Endothelial cell of umbilical vein (primary cell): Measurements from ENCODE around the gene PRKCB. TPM values are rescaled to one million over a fixed set of nuclear protein-coding genes. Genes with fewer than 3 reads are reported as not detected.

ENCODE experiments used
- BruUV-seq: library from RNA; stranded (reverse); fragments of 400-500 nt; replicated peaks from 2 replicates; lab custom pipeline; 2021; lab: Mats Ljungman, UMichigan
- CTCF ChIA-PET: fragments of 300-600, 350-600 bp; sonication (Branson Sonifier 250); formaldehyde crosslinking; loops from one replicate; lab custom pipeline; 2021; ENCODE audit warnings: antibody characterized with exemption, inconsistent platforms; lab: Charles Lee
- POLR2A ChIA-PET: fragments of 300-600, 350-600 bp; sonication (Branson Sonifier 250); formaldehyde crosslinking; loops from one replicate; lab custom pipeline; 2021; ENCODE audit warnings: antibody characterized with exemption, inconsistent platforms; lab: Charles Lee
- DNase-seq: peaks from one replicate; pipeline ENCODE4 v3.0.0-alpha.2; 2011; ENCODE audit warnings: low read depth, low spot score
- FAIRE-seq: peaks from 2 replicates; lab custom pipeline; 2011; peaks lifted over from hg19 to GRCh38; lab: Jason Lieb, UNC
- H2AFZ ChIP-seq: 2 replicates; pipeline ENCODE4 v1.6.0; 2012; ENCODE audit warnings: low read depth, low read length, control low read depth, inconsistent platforms
- H3K27ac ChIP-seq: 2 replicates; pipeline ENCODE4 v1.5.1; 2011; ENCODE audit warnings: low read depth, mild to moderate bottlenecking, control low read depth, low read length, moderate library complexity; ENCODE audit not compliant: insufficient read depth
- H3K27me3 ChIP-seq, 2 experiments: 2 replicates each; pipeline versions ENCODE4 v1.6.0 to v1.6.1; 2011; ENCODE audit warnings: low read length in 2 of 2, mixed read lengths in 1 of 2; ENCODE audit not compliant: control insufficient read depth in 2 of 2, insufficient read depth in 2 of 2
- H3K36me3 ChIP-seq, 2 experiments: 2 replicates in 1 of 2; 3 replicates in 1 of 2; pipeline ENCODE4 v1.5.1; 2011; ENCODE audit warnings: low read length in 2 of 2, mild to moderate bottlenecking in 1 of 2, moderate library complexity in 1 of 2; ENCODE audit not compliant: control insufficient read depth in 2 of 2, insufficient read depth in 2 of 2; ENCODE audit errors: extremely low read depth in 1 of 2
- H3K4me1 ChIP-seq: 3 replicates; pipeline ENCODE4 v1.5.1; 2011; ENCODE audit warnings: mild to moderate bottlenecking, low read length; ENCODE audit not compliant: control insufficient read depth, insufficient read depth; ENCODE audit errors: extremely low read depth
- H3K4me2 ChIP-seq: 2 replicates; pipeline ENCODE4 v1.6.1; 2011; ENCODE audit warnings: low read length, control low read depth, mixed read lengths; ENCODE audit not compliant: insufficient read depth
- H3K4me3 ChIP-seq, 3 experiments: fragments of 200-600 bp in 1 of 3; sonication (generic), shearing (Covaris generic) in 1 of 3; replicated peaks in 1 of 3; 2 replicates each; pipeline ENCODE4 v1.5.1; 2011 to 2016; ENCODE audit warnings: control low read depth in 3 of 3, low read length in 3 of 3, mild to moderate bottlenecking in 2 of 3, inconsistent platforms in 1 of 3, low read depth in 1 of 3, moderate library complexity in 1 of 3; ENCODE audit not compliant: insufficient read depth in 1 of 3
- H3K79me2 ChIP-seq: 2 replicates; pipeline ENCODE4 v1.6.0; 2012; ENCODE audit warnings: low read length, inconsistent platforms; ENCODE audit not compliant: control insufficient read depth, insufficient read depth
- H3K9ac ChIP-seq: replicated peaks from 2 replicates; pipeline ENCODE3; 2011; ENCODE audit warnings: low read length, control low read depth; ENCODE audit not compliant: insufficient read depth; ENCODE audit errors: extremely low read depth
- H3K9me1 ChIP-seq: replicated peaks from 3 replicates; pipeline ENCODE4 v1.6.0; 2011; ENCODE audit warnings: mild to moderate bottlenecking, low read length; ENCODE audit not compliant: control insufficient read depth, insufficient read depth; ENCODE audit errors: extremely low read depth
- H3K9me3 ChIP-seq: replicated peaks from 2 replicates; pipeline ENCODE4 v1.5.1; 2012; ENCODE audit warnings: low read length, inconsistent platforms; ENCODE audit not compliant: control insufficient read depth, insufficient read depth
- H4K20me1 ChIP-seq: replicated peaks from 2 replicates; pipeline ENCODE3; 2011; ENCODE audit warnings: mild to moderate bottlenecking, low read length; ENCODE audit not compliant: control insufficient read depth, insufficient read depth; ENCODE audit errors: extremely low read depth
- EZH2 ChIP-seq: IDR thresholded peaks from 2 replicates; pipeline ENCODE4 v1.6.1; 2012; ENCODE audit warnings: borderline replicate concordance, low read depth, mild to moderate bottlenecking, moderate library complexity, low read length, inconsistent platforms; ENCODE audit not compliant: severe bottlenecking
- FOS ChIP-seq: IDR thresholded peaks from 2 replicates; pipeline ENCODE4 v1.6.1; 2011; ENCODE audit warnings: mild to moderate bottlenecking, low read length, moderate library complexity, borderline replicate concordance; ENCODE audit not compliant: insufficient read depth
- GATA2 ChIP-seq: IDR thresholded peaks from 2 replicates; pipeline ENCODE4 v1.7.0; 2011; ENCODE audit warnings: low read depth, mild to moderate bottlenecking, moderate library complexity, mixed read lengths, low read length; ENCODE audit not compliant: insufficient read length, insufficient read depth
- JUN ChIP-seq: IDR thresholded peaks from 2 replicates; pipeline ENCODE4 v1.6.1; 2011; ENCODE audit warnings: borderline replicate concordance, low read depth; ENCODE audit not compliant: insufficient read length, insufficient read depth
- MAX ChIP-seq: IDR thresholded peaks from 2 replicates; pipeline ENCODE4 v1.6.1; 2011; ENCODE audit not compliant: insufficient read depth, insufficient read length
- MYC ChIP-seq: IDR thresholded peaks from one replicate; pipeline ENCODE4 v1.6.1; 2011; ENCODE audit warnings: mild to moderate bottlenecking, low read depth, low read length
- POLR2A ChIP-seq: IDR thresholded peaks from 2 replicates; pipeline ENCODE4 v1.6.1; 2012; ENCODE audit warnings: low read depth, mild to moderate bottlenecking, control low read depth, low read length
- POLR2AphosphoS5 ChIP-seq: IDR thresholded peaks from 2 replicates; pipeline ENCODE4 v1.6.1; 2012; ENCODE audit warnings: low read depth, mild to moderate bottlenecking, control low read depth, low read length, moderate library complexity; ENCODE audit not compliant: insufficient read depth
- dilution Hi-C: fragments of 300-500 bp; cut with MboI; formaldehyde crosslinking; loops from one replicate; pipeline ENCODE4 v1.15.0; 2019; ENCODE audit warnings: low sequenced_read_pairs; ENCODE audit not compliant: extremely low pct_ligation_motif_present
- intact Hi-C: fragments of 100-400 bp; cut with micrococcal nuclease; formaldehyde crosslinking; loops from one replicate; pipeline ENCODE4 v1.10.0; 2022
- polyA plus RNA-seq, 4 experiments: library from polyadenylated mRNA; depleted of rRNA in 3 of 4; stranded (reverse) in 3 of 4; unstranded in 1 of 4; fragments of >200 nt; gene quantifications; 2 replicates each; pipeline versions ENCODE4 v1.2.1 to v1.2.3, GENCODE V29; 2011 to 2012; ENCODE audit warnings: missing spikeins in 1 of 4
- total RNA-seq: library from RNA; stranded (reverse); gene quantifications from 2 replicates; pipeline ENCODE4 v1.2.3, GENCODE V29; 2021
- TF ChIP-seq, protein P1 (sequence below), 2 donors: IDR thresholded peaks; 1 replicate in 1 of 2; 2 replicates in 1 of 2; pipeline ENCODE4 v1.5.1; 2011; ENCODE audit warnings: low read length in 2 of 2, mild to moderate bottlenecking in 2 of 2, moderate library complexity in 2 of 2, control low read depth in 1 of 2, inconsistent platforms in 1 of 2, low read depth in 1 of 2; ENCODE audit not compliant: insufficient read depth in 1 of 2; ENCODE audit errors: extremely low read depth in 1 of 2

PRKCB gene
- total and polyA plus RNA-seq, 2 donors (not counting 3 experiments of a cell fraction or from before 2014, with no cell fraction given) = 0.01 TPM; not detected in 1

DNA sequence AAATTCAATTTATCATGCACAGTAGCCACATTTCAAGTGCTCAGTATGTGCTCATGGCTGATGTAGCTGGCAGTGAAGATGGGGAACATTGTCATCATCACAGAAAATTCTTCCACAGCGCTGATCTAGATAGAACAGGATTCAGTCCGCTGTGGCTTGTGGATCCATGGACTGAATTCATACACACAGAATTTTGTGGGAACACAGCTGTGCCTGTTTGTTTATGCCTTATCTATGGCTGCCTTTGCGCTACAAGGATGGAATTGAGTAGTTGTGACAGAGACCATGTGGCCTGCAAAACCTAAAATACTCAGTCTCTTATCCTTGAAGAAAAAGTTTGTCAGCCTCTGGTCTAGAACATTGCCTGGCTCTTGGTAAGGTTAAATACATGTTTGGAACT lies 128.4 kb downstream of the PRKCB start:
- dilution Hi-C loops = no loop called here
- FAIRE-seq = no peak

More for the DNA sequence above, 128.4 kb downstream of the PRKCB start:
- TF ChIP-seq MYC = no peak
- TF ChIP-seq POLR2AphosphoS5 = no peak
- TF ChIP-seq, protein P1, sequence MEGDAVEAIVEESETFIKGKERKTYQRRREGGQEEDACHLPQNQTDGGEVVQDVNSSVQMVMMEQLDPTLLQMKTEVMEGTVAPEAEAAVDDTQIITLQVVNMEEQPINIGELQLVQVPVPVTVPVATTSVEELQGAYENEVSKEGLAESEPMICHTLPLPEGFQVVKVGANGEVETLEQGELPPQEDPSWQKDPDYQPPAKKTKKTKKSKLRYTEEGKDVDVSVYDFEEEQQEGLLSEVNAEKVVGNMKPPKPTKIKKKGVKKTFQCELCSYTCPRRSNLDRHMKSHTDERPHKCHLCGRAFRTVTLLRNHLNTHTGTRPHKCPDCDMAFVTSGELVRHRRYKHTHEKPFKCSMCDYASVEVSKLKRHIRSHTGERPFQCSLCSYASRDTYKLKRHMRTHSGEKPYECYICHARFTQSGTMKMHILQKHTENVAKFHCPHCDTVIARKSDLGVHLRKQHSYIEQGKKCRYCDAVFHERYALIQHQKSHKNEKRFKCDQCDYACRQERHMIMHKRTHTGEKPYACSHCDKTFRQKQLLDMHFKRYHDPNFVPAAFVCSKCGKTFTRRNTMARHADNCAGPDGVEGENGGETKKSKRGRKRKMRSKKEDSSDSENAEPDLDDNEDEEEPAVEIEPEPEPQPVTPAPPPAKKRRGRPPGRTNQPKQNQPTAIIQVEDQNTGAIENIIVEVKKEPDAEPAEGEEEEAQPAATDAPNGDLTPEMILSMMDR (IDR thresholded peaks at IDR 0.05; ENCODE audit: extremely low read depth in 1 of 2, insufficient read depth in 1 of 2, low read depth in 1 of 2, low read length in 2 of 2) = no peak
- TF ChIP-seq GATA2 = no peak
- TF ChIP-seq EZH2 = no peak
- TF ChIP-seq JUN = no peak
- no peak for TF ChIP-seq POLR2A
- TF ChIP-seq MAX = no peak
- TF ChIP-seq FOS = no peak
- H3K4me1 ChIP-seq = no peaks in the 10 kb centered on the region
- no peak overlapping the region for H3K4me2 ChIP-seq
- DNase-seq = no peak
- BruUV-seq = no TSS peak
- H3K27me3 ChIP-seq = no peaks in the 10 kb centered on the region
- no peaks in the 10 kb centered on the region for H3K79me2 ChIP-seq
- no peak overlapping the region for H3K27ac ChIP-seq
- ChIA-PET POLR2A (no interaction called here), CTCF (no interaction called here)
- no peaks in the 10 kb centered on the region for H4K20me1 ChIP-seq
- no peak overlapping the region for H3K9ac ChIP-seq
- intact Hi-C loops = no loop called here
- H2AFZ ChIP-seq = no peak overlapping the region
- H3K4me3 ChIP-seq = no peak overlapping the region
- H3K9me1 ChIP-seq = no peaks in the 10 kb centered on the region
- no peaks in the 10 kb centered on the region for H3K36me3 ChIP-seq
- no peaks in the 10 kb centered on the region for H3K9me3 ChIP-seq
